ENCODE measurements around the gene LASP1. TPM values are rescaled to one million over a fixed set of nuclear protein-coding genes. Genes with fewer than 3 reads are reported as not detected.
"Not testable (repeated sequence)": the region's sequence is repeated elsewhere in the genome, so short reads cannot be mapped to it uniquely, and the experiment has no call there.

Gene LASP1
- total and polyA plus RNA-seq, 2 of the 4 experiments (the other 2 are of a cell fraction) = 79.8 to 262 TPM

- no peak for TF ChIP-seq CTCF (conservative IDR thresholded peaks at IDR 0.05; ENCODE audit: low read depth, low read length)
Observed at GRCh38 chr17:38853292-38854219, 16.3 kb upstream of the LASP1 start, which contains the start of gene RPL23 (continued).

- H3K18ac ChIP-seq (ENCODE audit: low read depth, low read length); intact Hi-C loops (cut with micrococcal nuclease); H2BK20ac ChIP-seq (ENCODE audit: low read depth, low read length); H3K9me1 ChIP-seq (ENCODE audit: insufficient read depth, low read length); BruUV-seq (replicated peaks); H2BK120ac ChIP-seq (ENCODE audit: low read depth, low read length); H3K14ac ChIP-seq (replicated peaks; ENCODE audit: low read depth, low read length); H3K4me3 ChIP-seq (ENCODE audit: insufficient read depth, low read depth, low read length); H3K23ac ChIP-seq (ENCODE audit: low read depth, low read length); H3K4ac ChIP-seq (ENCODE audit: low read depth, low read length); H3K4me1 ChIP-seq (ENCODE audit: control insufficient read depth, insufficient read depth, low read length); ATAC-seq (ENCODE audit: low read depth); in situ Hi-C loops (cut with MboI; ENCODE audit: low sequenced_read_pairs); CTCF ChIA-PET; H3K4me2 ChIP-seq (ENCODE audit: low read depth, low read length); H3K56ac ChIP-seq (ENCODE audit: extremely low read depth, insufficient read depth, low read length); dilution Hi-C loops (cut with HindIII; ENCODE audit: low sequenced_read_pairs, unreplicated experiment); H2AK5ac ChIP-seq (ENCODE audit: low read depth, low read length); H4K5ac ChIP-seq (ENCODE audit: low read depth, low read length); H4K91ac ChIP-seq (ENCODE audit: insufficient read depth, low read depth, low read length); H3K9me3 ChIP-seq (ENCODE audit: control insufficient read depth, insufficient read depth, low read length); H3K9ac ChIP-seq (ENCODE audit: low read depth, low read length); H3K27me3 ChIP-seq (ENCODE audit: control insufficient read depth, insufficient read depth, low read length); H3K27ac ChIP-seq (ENCODE audit: insufficient read depth, low read length); H2BK15ac ChIP-seq (ENCODE audit: low read depth, low read length): not testable (repeated sequence)
- Histone ChIP-seq H2AFZ (replicated peaks; ENCODE audit: low read length, poor library complexity) (peak overlapping the region; percentile 68), H2AK9ac (replicated peaks; ENCODE audit: low read depth, low read length, poor library complexity) (peak overlapping the region; percentile 91), H3K79me1 (ENCODE audit: low read depth in 1 of 2, low read length in 2 of 2) (peaks cover 6 to 31% of the 10 kb centered on the region in 2 experiments), H2BK5ac (ENCODE audit: low read depth, low read length, poor library complexity, severe bottlenecking) (peak overlapping the region; percentile 15), H4K8ac (ENCODE audit: low read depth in 2 of 2, low read length in 2 of 2) (peak overlapping the region in 1 of 2 experiments; percentile 44; a peak in 2 of 4 replicates), H4K20me1 (ENCODE audit: insufficient read depth, low read length) (peaks cover 33% of the 10 kb centered on the region), H3K36me3 (ENCODE audit: control insufficient read depth, insufficient read depth, low read length) (peaks cover 23% of the 10 kb centered on the region)
- POLR2A ChIA-PET (ENCODE audit: unreplicated experiment) = interaction anchor here (1.7 kb wide), 1 partner anchor 14 kb away, joined by 8 read pairs; the partner anchor contains the start of gene LASP1
- peak; percentile 87 for DNase-seq
- WGBS, 2 experiments (ENCODE audit: extremely low coverage in 2 of 2, insufficient read length in 1 of 2) = 97% methylated on average over 20 of the region's 28 CpGs; no CpG with 5 or more reads in 1 of the 2 experiments
Observed at GRCh38 chr17:38855101-38855714, 14.7 kb upstream of the LASP1 start.

All from IMR-90 (cell line).